ENCODE results near the gene NT5C3B.

The NT5C3B gene

GRCh38 chr17:41818024-41818423 is 18.0 kb downstream of the NT5C3B start:
- H3K4me1 ChIP-seq (ENCODE audit: control insufficient read depth, low read depth, low read length) = peaks cover 10% of the 10 kb centered on the region
- H3K9me3 ChIP-seq (ENCODE audit: control insufficient read depth, low read depth, low read length) = no peaks in the 10 kb centered on the region
- no peak overlapping the region for H3K4me3 ChIP-seq (ENCODE audit: low read length)
- no peak overlapping the region for H3K9ac ChIP-seq (ENCODE audit: low read length)
- H3K27ac ChIP-seq (ENCODE audit: low read length) = no peak overlapping the region
- H3K27me3 ChIP-seq (ENCODE audit: control insufficient read depth, insufficient read depth, low read length) = no peaks in the 10 kb centered on the region
- H3K36me3 ChIP-seq (ENCODE audit: control insufficient read depth, low read depth, low read length) = peaks cover 9% of the 10 kb centered on the region

- Histone ChIP-seq H3K4me3 (ENCODE audit: low read length) (no peak overlapping the region), H3K4me1 (ENCODE audit: control insufficient read depth, low read depth, low read length) (peaks cover 10% of the 10 kb centered on the region), H3K27ac (ENCODE audit: low read length) (no peak overlapping the region), H3K27me3 (ENCODE audit: control insufficient read depth, insufficient read depth, low read length) (no peaks in the 10 kb centered on the region), H3K36me3 (ENCODE audit: control insufficient read depth, low read depth, low read length) (peaks cover 3% of the 10 kb centered on the region), H3K9ac (ENCODE audit: low read length) (no peak overlapping the region), H3K9me3 (ENCODE audit: control insufficient read depth, low read depth, low read length) (no peaks in the 10 kb centered on the region)
Measured at GRCh38 chr17:41816637-41817320, 19.3 kb downstream of the NT5C3B start.

- Histone ChIP-seq H3K9ac (ENCODE audit: low read length) (no peak overlapping the region), H3K27ac (ENCODE audit: low read length) (no peak overlapping the region)
Measured at GRCh38 chr17:41814195-41814594, 21.8 kb downstream of the NT5C3B start.

GRCh38 chr17:41813699-41814124 is 22.3 kb downstream of the NT5C3B start:
- H3K9me3 ChIP-seq (ENCODE audit: control insufficient read depth, low read depth, low read length) = no peaks in the 10 kb centered on the region
- H3K4me3 ChIP-seq (ENCODE audit: low read length) = peak overlapping the region; percentile 99
- no peaks in the 10 kb centered on the region for H3K36me3 ChIP-seq (ENCODE audit: control insufficient read depth, low read depth, low read length)
- H3K27ac ChIP-seq (ENCODE audit: low read length) = peak overlapping the region; percentile 51
- H3K9ac ChIP-seq (ENCODE audit: low read length) = peak overlapping the region; percentile 87
- peaks cover 7% of the 10 kb centered on the region for H3K27me3 ChIP-seq (ENCODE audit: control insufficient read depth, insufficient read depth, low read length)
- H3K4me1 ChIP-seq (ENCODE audit: control insufficient read depth, low read depth, low read length) = peaks cover 5% of the 10 kb centered on the region

More at GRCh38 chr17:41814195-41814594, 21.8 kb downstream of the NT5C3B start:
- Histone ChIP-seq H3K36me3 (ENCODE audit: control insufficient read depth, low read depth, low read length) (no peaks in the 10 kb centered on the region), H3K27me3 (ENCODE audit: control insufficient read depth, insufficient read depth, low read length) (peaks cover 7% of the 10 kb centered on the region), H3K9me3 (ENCODE audit: control insufficient read depth, low read depth, low read length) (no peaks in the 10 kb centered on the region), H3K4me1 (ENCODE audit: control insufficient read depth, low read depth, low read length) (peaks cover 9% of the 10 kb centered on the region), H3K4me3 (ENCODE audit: low read length) (peak overlapping the region; percentile 99)

GRCh38 chr17:41813152-41813680 is 22.8 kb downstream of the NT5C3B start:
- peaks cover 7% of the 10 kb centered on the region for H3K27me3 ChIP-seq (ENCODE audit: control insufficient read depth, insufficient read depth, low read length)
- H3K9ac ChIP-seq (ENCODE audit: low read length) = peak overlapping the region; percentile 87
- H3K4me3 ChIP-seq (ENCODE audit: low read length) = peak overlapping the region; percentile 99
- H3K4me1 ChIP-seq (ENCODE audit: control insufficient read depth, low read depth, low read length) = peaks cover 5% of the 10 kb centered on the region
- H3K27ac ChIP-seq (ENCODE audit: low read length) = peak overlapping the region; percentile 51
- H3K36me3 ChIP-seq (ENCODE audit: control insufficient read depth, low read depth, low read length) = no peaks in the 10 kb centered on the region
- no peaks in the 10 kb centered on the region for H3K9me3 ChIP-seq (ENCODE audit: control insufficient read depth, low read depth, low read length)

- Histone ChIP-seq H3K36me3 (ENCODE audit: control insufficient read depth, low read depth, low read length) (no peaks in the 10 kb centered on the region), H3K4me3 (ENCODE audit: low read length) (peak within 1 kb of the TSS; percentile 99), H3K9ac (ENCODE audit: low read length) (peak within 1 kb of the TSS; percentile 87), H3K9me3 (ENCODE audit: control insufficient read depth, low read depth, low read length) (no peaks in the 10 kb centered on the region), H3K27me3 (ENCODE audit: control insufficient read depth, insufficient read depth, low read length) (peaks cover 7% of the 10 kb centered on the region), H3K4me1 (ENCODE audit: control insufficient read depth, low read depth, low read length) (peaks cover 5% of the 10 kb centered on the region), H3K27ac (ENCODE audit: low read length) (peak within 1 kb of the TSS; percentile 51)
Measured at GRCh38 chr17:41812381-41813151, 23.5 kb downstream of the NT5C3B start, which contains the start of gene FKBP10. Gene FKBP10 (plus strand): TSS chr17:41813004. CDS start chr17:41813035, 31 bp downstream.

- Histone ChIP-seq H3K4me3 (ENCODE audit: low read length) (peak within 1 kb of the TSS; percentile 99), H3K9ac (ENCODE audit: low read length) (peak within 1 kb of the TSS; percentile 87), H3K9me3 (ENCODE audit: control insufficient read depth, low read depth, low read length) (no peaks in the 10 kb centered on the region), H3K27ac (ENCODE audit: low read length) (peak within 1 kb of the TSS; percentile 51), H3K4me1 (ENCODE audit: control insufficient read depth, low read depth, low read length) (peaks cover 5% of the 10 kb centered on the region), H3K36me3 (ENCODE audit: control insufficient read depth, low read depth, low read length) (no peaks in the 10 kb centered on the region), H3K27me3 (ENCODE audit: control insufficient read depth, insufficient read depth, low read length) (peaks cover 7% of the 10 kb centered on the region)
Measured at GRCh38 chr17:41811549-41812380, 24.3 kb downstream of the NT5C3B start, which contains the start of gene P3H4. Gene P3H4 (minus strand): TSS chr17:41811949. CDS start chr17:41811915, 34 bp downstream.

- no peak overlapping the region for H3K27ac ChIP-seq (ENCODE audit: low read length)
- peak overlapping the region; percentile 87 for H3K9ac ChIP-seq (ENCODE audit: low read length)
- H3K9me3 ChIP-seq (ENCODE audit: control insufficient read depth, low read depth, low read length) = no peaks in the 10 kb centered on the region
- peaks cover 7% of the 10 kb centered on the region for H3K27me3 ChIP-seq (ENCODE audit: control insufficient read depth, insufficient read depth, low read length)
- H3K4me3 ChIP-seq (ENCODE audit: low read length) = peak overlapping the region; percentile 99
- H3K36me3 ChIP-seq (ENCODE audit: control insufficient read depth, low read depth, low read length) = no peaks in the 10 kb centered on the region
- H3K4me1 ChIP-seq (ENCODE audit: control insufficient read depth, low read depth, low read length) = peaks cover 5% of the 10 kb centered on the region
Measured at GRCh38 chr17:41810659-41811548, 25.1 kb downstream of the NT5C3B start.

GRCh38 chr17:41806685-41807445 is 29.2 kb downstream of the NT5C3B start:
- Histone ChIP-seq H3K36me3 (ENCODE audit: control insufficient read depth, low read depth, low read length) (no peaks in the 10 kb centered on the region), H3K4me1 (ENCODE audit: control insufficient read depth, low read depth, low read length) (peaks cover 5% of the 10 kb centered on the region), H3K4me3 (ENCODE audit: low read length) (no peak overlapping the region), H3K9ac (ENCODE audit: low read length) (no peak overlapping the region), H3K9me3 (ENCODE audit: control insufficient read depth, low read depth, low read length) (no peaks in the 10 kb centered on the region), H3K27ac (ENCODE audit: low read length) (no peak overlapping the region), H3K27me3 (ENCODE audit: control insufficient read depth, insufficient read depth, low read length) (peaks cover 7% of the 10 kb centered on the region)
